Measurements from ENCODE around the gene TNRC6A.

- TF ChIP-seq CTCF (IDR thresholded peaks at IDR 0.05) (no peak), POLR2A (IDR thresholded peaks at IDR 0.05) (no peak)
These were observed 87.2 kb downstream of the TNRC6A start for GRCh38 chr16:24816688-24817087.

Data from adrenal gland (tissue), 5 donors.